Measurements from ENCODE around the gene IL1F10.

Gene IL1F10

DNA sequence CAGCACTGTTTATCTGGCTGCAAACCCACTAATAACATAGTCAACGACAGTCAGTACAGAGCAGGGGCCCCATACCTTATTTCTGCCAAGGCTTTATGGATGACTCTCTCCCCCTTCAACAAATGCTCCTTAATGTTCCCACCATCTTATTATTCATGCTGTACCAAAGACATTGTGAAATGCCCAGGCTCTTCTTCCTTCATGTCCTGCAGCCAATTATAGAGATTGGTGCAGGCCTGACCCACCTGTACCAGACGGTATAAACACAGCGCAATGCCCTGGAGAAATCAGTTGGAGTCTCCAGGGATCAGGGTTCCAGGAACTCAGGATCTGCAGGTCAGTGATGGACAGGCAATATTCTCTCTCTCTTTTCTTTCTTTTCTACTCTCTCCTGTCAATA lies at the start of gene IL1F10:
Gene IL1F10 (plus strand): TSS at position 290 of the 400 bp plus-strand sequence. CDS start 4,769 bp downstream, outside the sequence.
- DNase-seq = no peak

GRCh38 chr2:113018509-113018908 lies 49.3 kb upstream of the IL1F10 start:
- no peak for DNase-seq

DNA sequence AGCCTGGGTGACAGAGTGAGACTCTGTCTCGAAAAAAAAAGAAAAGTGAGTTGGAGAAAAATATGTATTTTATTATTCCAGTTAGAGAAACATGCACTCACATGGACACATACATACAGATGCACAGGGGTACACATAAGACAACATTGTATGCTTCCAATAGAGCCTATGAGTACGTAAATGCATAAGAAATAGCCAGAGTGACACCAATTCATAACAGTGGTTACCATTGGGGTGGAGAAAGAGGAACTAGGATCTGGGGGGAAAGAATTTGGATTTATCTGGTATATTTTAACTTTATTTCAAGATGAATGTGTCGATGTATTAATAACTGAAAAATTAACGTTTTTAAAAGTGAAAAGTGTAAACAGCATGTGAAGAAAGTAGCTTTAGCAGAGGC lies 46.5 kb upstream of the IL1F10 start:
- DNase-seq = no peak

DNA sequence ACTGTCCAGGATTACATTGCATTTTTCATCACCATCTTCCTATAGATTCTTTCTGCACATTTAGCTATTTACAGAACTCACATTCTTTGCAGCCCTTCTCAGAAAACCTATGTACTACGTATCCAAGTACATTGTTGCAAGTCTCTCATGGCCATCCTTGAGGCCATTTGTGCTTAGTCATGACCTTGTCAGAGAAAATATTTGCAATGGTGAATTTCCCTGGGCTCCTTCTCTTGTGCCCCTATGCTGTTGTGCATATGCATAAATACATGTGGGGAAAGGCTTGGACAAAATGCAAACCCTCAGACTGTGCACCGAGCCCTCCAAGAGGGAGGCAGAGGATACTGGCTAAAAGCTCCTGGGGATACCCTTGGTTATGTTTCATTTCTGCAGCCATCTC lies 43.0 kb upstream of the IL1F10 start:
- no peak for DNase-seq

- DNase-seq = no peak
These were observed 42.0 kb upstream of the IL1F10 start for GRCh38 chr2:113025737-113026136.

DNA sequence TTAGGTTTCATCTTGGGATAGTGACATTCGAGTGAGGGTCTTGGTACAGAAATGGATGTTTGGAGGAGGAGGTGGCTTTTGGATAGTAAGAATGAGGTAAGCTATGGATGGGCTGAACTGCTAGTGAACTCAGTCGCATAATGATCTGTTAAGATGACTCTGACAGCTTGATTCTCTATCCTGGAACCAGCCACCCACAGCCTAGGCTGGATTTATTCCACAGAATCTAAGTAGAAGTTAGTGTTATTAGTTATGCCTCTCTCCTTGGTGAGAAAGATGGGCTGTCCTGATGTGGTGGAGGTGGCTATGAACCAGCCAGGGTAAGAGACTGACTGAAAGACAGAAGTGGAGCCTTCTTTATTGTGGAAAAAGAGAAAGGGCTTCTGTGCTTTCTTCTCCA lies 40.1 kb upstream of the IL1F10 start:
- DNase-seq = no peak

GRCh38 chr2:113028112-113028511 lies 39.7 kb upstream of the IL1F10 start:
- DNase-seq = no peak

DNA sequence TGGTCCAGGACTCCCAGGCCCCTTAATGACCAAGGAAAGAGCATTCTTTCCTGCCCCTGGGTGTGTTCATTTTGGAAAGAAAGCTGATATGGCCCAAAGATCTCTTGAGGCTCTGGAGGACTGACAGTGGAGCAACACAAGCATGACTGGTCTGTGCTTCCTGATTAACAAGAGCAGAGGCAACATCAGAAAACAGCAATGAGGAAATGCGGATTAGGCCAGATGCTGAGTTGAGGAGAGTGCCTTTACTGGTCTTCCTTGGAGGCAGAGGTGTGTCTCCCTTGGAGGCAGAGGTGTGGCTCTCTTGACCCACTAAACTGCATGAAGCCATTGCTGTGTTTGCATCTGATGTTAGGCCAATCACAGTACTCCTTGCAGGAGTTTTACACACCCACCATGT lies 35.0 kb upstream of the IL1F10 start:
- DNase-seq = no peak

- DNase-seq = no peak
These were observed 33.8 kb upstream of the IL1F10 start for GRCh38 chr2:113034016-113034415.

DNA sequence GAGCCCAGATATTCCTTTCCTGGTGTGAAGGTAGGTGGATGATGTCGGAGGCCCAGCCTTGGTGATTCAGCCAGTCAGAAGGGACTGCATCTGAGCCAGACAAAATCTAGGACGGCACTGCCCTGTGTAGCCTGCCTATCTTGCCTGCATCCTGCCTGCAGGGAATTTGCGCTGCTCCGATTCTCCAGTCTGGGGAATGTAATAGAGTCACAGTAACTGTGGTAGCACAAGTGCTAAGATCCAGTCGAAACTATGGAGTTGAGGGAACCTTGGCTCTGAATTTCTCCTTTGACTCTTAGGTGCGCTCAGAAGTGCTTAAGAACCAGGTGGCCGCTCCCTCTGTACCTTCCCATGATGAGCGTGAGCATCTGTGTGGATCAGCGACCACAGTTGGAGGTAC lies 31.0 kb upstream of the IL1F10 start:
- DNase-seq = no peak

DNA sequence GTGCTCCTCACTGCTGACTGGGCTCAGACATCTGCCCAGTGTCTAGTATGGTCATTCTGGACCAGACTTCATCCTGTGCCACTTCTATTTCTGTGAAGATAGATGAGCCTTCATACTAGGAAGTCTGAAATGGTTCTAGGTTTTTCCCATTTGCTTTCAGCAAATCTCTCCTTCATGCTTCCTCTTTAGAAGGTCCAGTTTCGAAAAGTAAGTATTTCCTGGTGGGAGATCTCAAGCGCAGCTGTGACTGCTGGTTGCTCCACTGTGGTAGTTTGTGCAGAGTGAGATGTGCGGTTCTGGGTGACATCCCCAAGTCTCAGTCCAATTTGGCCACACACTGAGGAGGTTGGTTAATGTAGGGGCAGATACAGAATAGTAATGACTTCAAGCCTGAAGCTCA lies 29.5 kb upstream of the IL1F10 start:
- no peak for DNase-seq

GRCh38 chr2:113039158-113039557 lies 28.6 kb upstream of the IL1F10 start:
- no peak for DNase-seq

- no peak for DNase-seq
These were observed 28.1 kb upstream of the IL1F10 start for GRCh38 chr2:113039719-113040118.

- DNase-seq = no peak
These were observed 25.9 kb upstream of the IL1F10 start for GRCh38 chr2:113041871-113042270.

DNA sequence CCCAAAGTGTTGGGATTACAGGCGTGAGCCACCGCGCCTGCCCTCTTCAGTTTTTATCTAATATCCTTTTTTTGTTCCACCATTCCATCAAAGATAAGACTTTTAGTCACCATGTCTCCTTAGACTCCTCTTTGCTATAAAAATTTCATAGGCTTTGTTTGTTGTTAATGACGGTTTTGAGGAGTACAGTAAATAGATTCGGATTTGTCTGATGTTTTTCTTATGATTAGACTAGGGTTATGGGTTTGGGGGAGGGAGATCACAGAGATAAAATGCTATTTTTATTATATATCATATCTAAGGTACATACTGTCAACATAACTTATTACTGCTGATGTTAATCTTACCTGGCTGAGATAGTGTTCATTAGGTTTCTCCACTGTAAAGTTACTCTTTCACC lies 21.3 kb upstream of the IL1F10 start:
- no peak for DNase-seq

GRCh38 chr2:113050921-113051895 lies 16.6 kb upstream of the IL1F10 start:
- no peak for DNase-seq

- no peak for DNase-seq
These were observed 15.3 kb upstream of the IL1F10 start, which contains the start of gene IL36B for GRCh38 chr2:113052396-113052917. Gene IL36B (minus strand): TSS chr2:113052867.

DNA sequence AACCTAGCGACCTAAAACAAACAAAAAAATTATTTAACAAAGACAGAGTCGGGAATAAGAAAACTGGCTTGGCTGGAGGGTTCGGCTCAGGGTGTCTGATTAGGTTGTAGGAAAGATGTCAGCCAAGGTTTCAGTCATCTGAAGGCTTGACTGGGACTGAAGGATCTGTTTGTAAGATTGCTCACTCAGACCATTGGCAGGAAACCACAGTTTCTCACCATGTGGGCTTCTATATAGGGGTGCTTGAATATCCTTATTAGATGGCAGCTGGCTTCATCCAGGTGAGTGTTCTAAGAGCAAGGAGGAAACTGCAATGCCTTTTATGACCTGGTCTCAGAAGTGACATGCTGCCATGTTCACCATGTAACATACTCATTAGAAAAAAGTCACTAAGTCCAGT lies 14.1 kb upstream of the IL1F10 start:
- DNase-seq = no peak

GRCh38 chr2:113054066-113054465 lies 13.7 kb upstream of the IL1F10 start:
- DNase-seq = no peak

DNA sequence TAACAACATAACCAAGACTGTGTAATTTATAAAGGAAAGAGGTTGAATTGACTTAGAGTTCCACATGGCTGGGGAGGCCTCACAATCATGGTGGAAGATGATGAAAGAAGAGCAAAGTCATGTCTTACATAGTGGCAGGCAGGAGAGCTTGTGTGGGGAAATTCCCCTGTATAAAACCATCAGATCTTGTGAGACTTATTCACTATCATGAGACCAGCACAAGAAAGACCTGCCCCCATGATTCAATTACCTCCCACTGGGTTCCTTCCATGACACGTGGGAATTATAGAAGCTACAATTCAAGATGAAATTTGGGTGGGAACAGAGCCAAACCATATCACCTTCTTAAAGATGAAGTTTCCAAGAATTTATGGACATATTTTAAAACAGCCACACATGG lies 11.2 kb upstream of the IL1F10 start:
- DNase-seq = no peak

GRCh38 chr2:113057117-113057516 lies 10.7 kb upstream of the IL1F10 start:
- DNase-seq = no peak

- no peak for DNase-seq
These were observed 9.3 kb upstream of the IL1F10 start for GRCh38 chr2:113058411-113058994.

DNA sequence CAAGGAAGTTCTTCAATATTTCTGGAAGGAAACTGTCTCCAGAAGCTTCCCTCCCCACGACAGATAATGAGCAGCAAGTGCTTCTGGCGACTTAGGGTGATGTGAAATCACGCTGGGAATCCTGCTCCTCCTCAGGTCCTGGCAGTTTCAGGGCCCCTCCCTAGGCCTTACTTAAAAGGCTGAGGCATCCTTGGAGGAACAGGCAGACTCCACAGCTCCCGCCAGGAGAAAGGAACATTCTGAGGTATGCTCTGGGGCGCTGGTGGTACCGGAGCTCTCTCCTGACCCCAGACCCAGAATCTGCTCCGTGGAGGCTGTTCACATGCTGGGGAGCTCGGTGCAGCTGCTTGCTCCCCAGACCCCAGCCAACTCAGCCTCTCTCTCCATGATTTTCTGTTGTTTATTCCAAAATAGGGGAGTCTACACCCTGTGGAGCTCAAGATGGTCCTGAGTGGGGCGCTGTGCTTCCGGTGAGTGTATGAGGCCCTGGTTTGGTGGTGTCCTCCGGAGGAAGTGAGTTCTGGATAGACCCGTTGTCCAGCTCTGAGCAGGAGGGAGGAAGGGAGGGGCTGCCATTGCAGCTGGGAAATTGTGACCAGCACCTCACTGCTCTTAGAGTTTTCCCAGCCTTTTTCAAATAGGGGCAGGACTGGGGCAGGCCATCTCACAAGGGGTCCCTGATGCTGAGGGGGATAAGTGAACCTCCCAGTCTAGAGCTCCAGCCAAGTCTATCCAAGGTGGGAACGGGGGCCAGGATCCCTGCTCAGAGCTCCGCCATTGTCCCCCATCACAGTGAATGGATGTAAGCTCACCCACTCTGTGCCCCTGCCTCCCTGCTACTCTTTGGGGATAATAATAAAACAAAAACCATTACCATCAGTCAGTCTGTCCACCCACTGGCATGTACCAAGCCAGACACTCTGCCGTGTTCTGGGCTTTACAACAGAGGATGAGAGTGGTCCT lies 8.5 kb upstream of the IL1F10 start, which contains the start of gene IL36RN:
Gene IL36RN (plus strand): TSS at position 201 of the 963 bp plus-strand sequence. CDS start 241 bp downstream, at position 442.
- no peak for DNase-seq

Measured in activated gamma-delta T cell treated with Interleukin-2 at 50 U/mL for 16 hours (primary cell).